ENCODE measurements around the gene HAVCR2.

HAVCR2 gene

DNA sequence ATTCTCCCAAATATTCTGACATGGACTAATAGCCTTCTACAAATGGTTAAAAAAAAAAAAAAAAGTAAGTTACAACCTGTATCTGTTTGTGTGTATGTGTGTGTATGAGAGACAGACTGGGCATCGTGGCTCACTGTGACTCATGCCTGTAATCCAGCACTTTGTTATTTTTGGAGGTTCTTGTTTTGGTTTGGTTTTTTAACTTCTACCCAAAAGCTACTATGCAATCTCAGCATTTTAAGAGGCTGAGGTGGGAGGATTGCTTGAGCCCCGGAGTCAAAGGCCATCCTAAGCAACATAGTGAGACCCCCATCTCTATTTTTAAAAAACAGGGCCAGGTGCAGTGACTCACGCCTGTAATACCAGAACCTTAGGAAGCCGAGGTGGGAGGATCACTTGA is 32.3 kb downstream of the HAVCR2 start:
- no peak for DNase-seq (ENCODE audit: low spot score)
- in situ Hi-C loops (cut with MboI; ENCODE audit: low sequenced_read_pairs, unreplicated experiment) = no loop called here
- TF ChIP-seq, protein P1, sequence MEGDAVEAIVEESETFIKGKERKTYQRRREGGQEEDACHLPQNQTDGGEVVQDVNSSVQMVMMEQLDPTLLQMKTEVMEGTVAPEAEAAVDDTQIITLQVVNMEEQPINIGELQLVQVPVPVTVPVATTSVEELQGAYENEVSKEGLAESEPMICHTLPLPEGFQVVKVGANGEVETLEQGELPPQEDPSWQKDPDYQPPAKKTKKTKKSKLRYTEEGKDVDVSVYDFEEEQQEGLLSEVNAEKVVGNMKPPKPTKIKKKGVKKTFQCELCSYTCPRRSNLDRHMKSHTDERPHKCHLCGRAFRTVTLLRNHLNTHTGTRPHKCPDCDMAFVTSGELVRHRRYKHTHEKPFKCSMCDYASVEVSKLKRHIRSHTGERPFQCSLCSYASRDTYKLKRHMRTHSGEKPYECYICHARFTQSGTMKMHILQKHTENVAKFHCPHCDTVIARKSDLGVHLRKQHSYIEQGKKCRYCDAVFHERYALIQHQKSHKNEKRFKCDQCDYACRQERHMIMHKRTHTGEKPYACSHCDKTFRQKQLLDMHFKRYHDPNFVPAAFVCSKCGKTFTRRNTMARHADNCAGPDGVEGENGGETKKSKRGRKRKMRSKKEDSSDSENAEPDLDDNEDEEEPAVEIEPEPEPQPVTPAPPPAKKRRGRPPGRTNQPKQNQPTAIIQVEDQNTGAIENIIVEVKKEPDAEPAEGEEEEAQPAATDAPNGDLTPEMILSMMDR (IDR thresholded peaks at IDR 0.05; ENCODE audit: borderline replicate concordance, control extremely low read depth, extremely low read depth, insufficient read depth, missing control alignments) = no peak

DNA sequence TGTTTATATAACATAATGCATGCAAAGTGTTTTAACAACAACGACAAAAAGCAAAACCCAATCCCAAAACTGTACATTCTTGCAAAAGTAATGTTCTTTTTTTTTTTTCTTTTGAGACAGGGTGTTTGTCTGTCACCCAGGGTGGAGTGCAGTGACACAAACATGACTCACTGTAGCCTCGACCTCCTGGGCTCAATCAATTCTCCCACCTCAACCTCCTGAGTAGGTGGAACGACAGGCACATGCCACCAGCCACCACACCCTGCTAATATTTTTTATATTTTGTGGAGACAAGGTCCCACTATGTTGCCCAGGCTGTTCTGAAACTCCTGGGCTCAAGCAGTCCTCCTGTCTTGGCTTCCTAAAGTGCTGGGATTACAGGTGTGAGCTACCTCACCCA is 36.3 kb downstream of the HAVCR2 start:
- DNase-seq (ENCODE audit: low spot score) = no peak
- TF ChIP-seq, protein P1 (IDR thresholded peaks at IDR 0.05; ENCODE audit: borderline replicate concordance, control extremely low read depth, extremely low read depth, insufficient read depth, missing control alignments) = no peak
- in situ Hi-C loops (cut with MboI; ENCODE audit: low sequenced_read_pairs, unreplicated experiment) = no loop called here

- no peak for DNase-seq (ENCODE audit: low spot score)
- in situ Hi-C loops (cut with MboI; ENCODE audit: low sequenced_read_pairs, unreplicated experiment) = loop anchor here (10.0 kb wide), 1 partner anchor 55 kb away; no protein-coding TSS in a partner anchor
- TF ChIP-seq, protein P1 (IDR thresholded peaks at IDR 0.05; ENCODE audit: borderline replicate concordance, control extremely low read depth, extremely low read depth, insufficient read depth, missing control alignments) = no peak
These were observed 38.9 kb downstream of the HAVCR2 start for GRCh38 chr5:157069949-157070348.

DNA sequence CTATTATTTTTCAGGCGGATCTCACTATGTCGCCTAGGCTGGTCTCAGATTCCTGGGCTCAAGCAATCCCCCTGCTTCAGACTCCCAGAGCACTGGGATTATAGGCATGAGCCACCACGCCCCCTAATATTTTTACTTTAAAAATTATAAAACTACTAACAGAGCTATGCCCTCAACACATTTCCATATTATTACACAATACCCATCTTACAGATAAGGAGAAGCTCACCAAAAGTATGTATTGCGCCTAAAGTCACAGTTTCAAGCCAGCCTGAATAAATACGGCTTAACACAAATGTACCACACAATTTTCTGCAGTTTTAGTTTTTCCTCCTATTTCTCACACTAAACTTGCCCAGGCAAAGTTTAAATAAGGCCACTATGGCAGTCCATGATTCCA is 40.1 kb downstream of the HAVCR2 start:
- in situ Hi-C loops (cut with MboI; ENCODE audit: low sequenced_read_pairs, unreplicated experiment) = loop anchor here (10.0 kb wide), 1 partner anchor 56 kb away; no protein-coding TSS in a partner anchor
- DNase-seq (ENCODE audit: low spot score) = no peak
- TF ChIP-seq, protein P1 (IDR thresholded peaks at IDR 0.05; ENCODE audit: borderline replicate concordance, control extremely low read depth, extremely low read depth, insufficient read depth, missing control alignments) = no peak

- TF ChIP-seq, protein P1 (IDR thresholded peaks at IDR 0.05; ENCODE audit: borderline replicate concordance, control extremely low read depth, extremely low read depth, insufficient read depth, missing control alignments) = no peak
- in situ Hi-C loops (cut with MboI; ENCODE audit: low sequenced_read_pairs, unreplicated experiment) = loop anchor here (10.0 kb wide), 1 partner anchor 56 kb away; no protein-coding TSS in a partner anchor
- no peak for DNase-seq (ENCODE audit: low spot score)
These were observed 40.5 kb downstream of the HAVCR2 start for GRCh38 chr5:157068339-157068738.

- in situ Hi-C loops (cut with MboI; ENCODE audit: low sequenced_read_pairs, unreplicated experiment) = loop anchor here (10.0 kb wide), 1 partner anchor 58 kb away; no protein-coding TSS in a partner anchor
- no peak for DNase-seq (ENCODE audit: low spot score)
- TF ChIP-seq, protein P1 (IDR thresholded peaks at IDR 0.05; ENCODE audit: borderline replicate concordance, control extremely low read depth, extremely low read depth, insufficient read depth, missing control alignments) = no peak
These were observed 41.8 kb downstream of the HAVCR2 start for GRCh38 chr5:157067005-157067404.

Measured in GM13976 (cell line).